Activated CD8-positive, alpha-beta memory T cell treated with anti-CD3 and anti-CD28 coated beads, Interleukin-2, amount 50 U/mL, for 1 hour (primary cell): ENCODE results near the gene ZNF407.

Experiments used
- DNase-seq: peaks from one replicate; pipeline ENCODE4 v3.0.0-alpha.2; 2020; ENCODE audit errors: extremely low read depth

The ZNF407 gene

GRCh38 chr18:74788657-74789056, 191.0 kb downstream of the ZNF407 start:
- no peak for DNase-seq

GRCh38 chr18:74789078-74789477, 191.4 kb downstream of the ZNF407 start:
- no peak for DNase-seq

GRCh38 chr18:74790451-74790850, 192.8 kb downstream of the ZNF407 start:
- DNase-seq = no peak

- no peak for DNase-seq
These were observed 194.0 kb downstream of the ZNF407 start for GRCh38 chr18:74791501-74792194.

GRCh38 chr18:74793746-74794145, 196.1 kb downstream of the ZNF407 start:
- DNase-seq = no peak

GRCh38 chr18:74795751-74796150, 198.1 kb downstream of the ZNF407 start:
- DNase-seq = no peak

- DNase-seq = no peak
These were observed 198.5 kb downstream of the ZNF407 start for GRCh38 chr18:74796211-74796610.

GRCh38 chr18:74796841-74797576, 199.3 kb downstream of the ZNF407 start:
- no peak for DNase-seq

- DNase-seq = no peak
These were observed 200.0 kb downstream of the ZNF407 start for GRCh38 chr18:74797577-74798151.

GRCh38 chr18:74799542-74799941, 201.9 kb downstream of the ZNF407 start:
- DNase-seq = no peak

- no peak for DNase-seq
These were observed 202.4 kb downstream of the ZNF407 start for GRCh38 chr18:74800098-74800497.

- DNase-seq = no peak
These were observed 205.4 kb downstream of the ZNF407 start for GRCh38 chr18:74803117-74803516.

GRCh38 chr18:74803769-74804168, 206.1 kb downstream of the ZNF407 start:
- DNase-seq = no peak

GRCh38 chr18:74804677-74805076, 207.0 kb downstream of the ZNF407 start:
- DNase-seq = no peak

- no peak for DNase-seq
These were observed 208.4 kb downstream of the ZNF407 start for GRCh38 chr18:74806073-74806472.

GRCh38 chr18:74806700-74807416, 209.2 kb downstream of the ZNF407 start:
- DNase-seq = no peak

- DNase-seq = no peak
These were observed 219.9 kb downstream of the ZNF407 start for GRCh38 chr18:74817576-74817975.

GRCh38 chr18:74818516-74819175, 221.0 kb downstream of the ZNF407 start:
- no peak for DNase-seq

- DNase-seq = no peak
These were observed 221.9 kb downstream of the ZNF407 start for GRCh38 chr18:74819433-74820059.

- no peak for DNase-seq
These were observed 222.6 kb downstream of the ZNF407 start for GRCh38 chr18:74820160-74820780.

GRCh38 chr18:74825460-74825859, 227.8 kb downstream of the ZNF407 start:
- no peak for DNase-seq
